Measurements from ENCODE around the gene THSD4.
"Not testable (repeated sequence)": the region's sequence is repeated elsewhere in the genome, so short reads cannot be mapped to it uniquely, and the experiment has no call there.

The THSD4 gene

GRCh38 chr15:71715914-71716313 lies 600.6 kb downstream of the THSD4 start:
- DNase-seq (ENCODE audit: low read depth) = no peak
- no peak overlapping the region for H3K4me3 ChIP-seq (ENCODE audit: low read depth, low read length)
- TF ChIP-seq CTCF (IDR thresholded peaks at IDR 0.05; ENCODE audit: control insufficient read depth, extremely low read depth, insufficient read depth) = no peak

GRCh38 chr15:71716990-71717389 lies 601.7 kb downstream of the THSD4 start:
- H3K4me3 ChIP-seq (ENCODE audit: low read depth, low read length) = no peak overlapping the region
- no peak for DNase-seq (ENCODE audit: low read depth)
- TF ChIP-seq CTCF (IDR thresholded peaks at IDR 0.05; ENCODE audit: control insufficient read depth, extremely low read depth, insufficient read depth) = no peak

GRCh38 chr15:71718116-71718910 lies 603.0 kb downstream of the THSD4 start:
- no peak for TF ChIP-seq CTCF (IDR thresholded peaks at IDR 0.05; ENCODE audit: control insufficient read depth, extremely low read depth, insufficient read depth)
- H3K4me3 ChIP-seq (ENCODE audit: low read depth, low read length) = no peak overlapping the region
- no peak for DNase-seq (ENCODE audit: low read depth)

- TF ChIP-seq CTCF (IDR thresholded peaks at IDR 0.05; ENCODE audit: control insufficient read depth, extremely low read depth, insufficient read depth) = no peak
- no peak for DNase-seq (ENCODE audit: low read depth)
Observed at GRCh38 chr15:71723344-71723743, 608.1 kb downstream of the THSD4 start.

GRCh38 chr15:71725207-71725955 lies 610.1 kb downstream of the THSD4 start:
- DNase-seq (ENCODE audit: low read depth); H3K4me3 ChIP-seq (ENCODE audit: low read depth, low read length): not testable (repeated sequence)

More at GRCh38 chr15:71723344-71723743, 608.1 kb downstream of the THSD4 start:
- no peak overlapping the region for H3K4me3 ChIP-seq (ENCODE audit: low read depth, low read length)

GRCh38 chr15:71728881-71729280 lies 613.6 kb downstream of the THSD4 start:
- H3K4me3 ChIP-seq (ENCODE audit: low read depth, low read length) = no peak overlapping the region
- no peak for DNase-seq (ENCODE audit: low read depth)
- no peak for TF ChIP-seq CTCF (IDR thresholded peaks at IDR 0.05; ENCODE audit: control insufficient read depth, extremely low read depth, insufficient read depth)

- TF ChIP-seq CTCF (IDR thresholded peaks at IDR 0.05; ENCODE audit: control insufficient read depth, extremely low read depth, insufficient read depth) = no peak
- H3K4me3 ChIP-seq (ENCODE audit: low read depth, low read length) = no peak overlapping the region
- DNase-seq (ENCODE audit: low read depth) = no peak
Observed at GRCh38 chr15:71729319-71729718, 614.0 kb downstream of the THSD4 start.
